KMS-11 (cell line): Measurements from ENCODE around the gene GRAMD1A.

Experiments used
- H2AFZ ChIP-seq: fragments of 200-600 bp; sonication (generic); 2 replicates; pipeline ENCODE4 v1.6.1; 2016; ENCODE audit warnings: antibody characterized with exemption, mixed run types, low read depth
- H3K27ac ChIP-seq: fragments of 200-600 bp; sonication (generic); 2 replicates; pipeline ENCODE4 v1.6.1; 2016; ENCODE audit warnings: mild to moderate bottlenecking, mixed run types
- H3K27me3 ChIP-seq: fragments of 200-600 bp; sonication (generic); 2 replicates; pipeline ENCODE4 v1.6.1; 2017; ENCODE audit warnings: mild to moderate bottlenecking, low read depth, mixed run types, moderate library complexity; ENCODE audit not compliant: insufficient read depth
- H3K36me3 ChIP-seq: fragments of 200-600 bp; sonication (generic); 2 replicates; pipeline ENCODE4 v1.6.1; 2017; ENCODE audit warnings: mild to moderate bottlenecking, mixed run types; ENCODE audit not compliant: insufficient read depth
- H3K4me1 ChIP-seq: fragments of 200-600 bp; sonication (generic); 2 replicates; pipeline ENCODE4 v1.6.1; 2016; ENCODE audit warnings: mild to moderate bottlenecking, low read depth, mixed run types; ENCODE audit not compliant: poor library complexity, severe bottlenecking
- H3K4me2 ChIP-seq: fragments of 200-600 bp; sonication (generic); 2 replicates; pipeline ENCODE4 v1.7.0; 2016; ENCODE audit warnings: mild to moderate bottlenecking, mixed run types
- H3K4me3 ChIP-seq: fragments of 200-600 bp; sonication (generic); IDR thresholded peaks from 2 replicates; pipeline ENCODE4 v1.6.1; 2017; ENCODE audit warnings: low read depth, low read length, mixed read lengths; ENCODE audit not compliant: insufficient read depth
- H3K79me2 ChIP-seq: fragments of 200-600 bp; sonication (generic); 2 replicates; pipeline ENCODE4 v1.6.1; 2016; ENCODE audit warnings: low read depth, mixed run types; ENCODE audit not compliant: insufficient read depth
- H3K9ac ChIP-seq: fragments of 200-600 bp; sonication (generic); 2 replicates; pipeline ENCODE4 v1.6.1; 2016; ENCODE audit warnings: mild to moderate bottlenecking, mixed run types
- H4K20me1 ChIP-seq: fragments of 200-600 bp; sonication (generic); 2 replicates; pipeline ENCODE4 v1.6.1; 2016; ENCODE audit warnings: mild to moderate bottlenecking, mixed run types; ENCODE audit not compliant: insufficient read depth
- CTCF ChIP-seq: fragments of 200-600 bp; sonication (generic); conservative IDR thresholded peaks from 2 replicates; pipeline ENCODE4 v1.6.1; 2017; ENCODE audit warnings: low read depth, mild to moderate bottlenecking, antibody characterized with exemption, low read length, moderate library complexity, mixed read lengths

The GRAMD1A gene

DNA sequence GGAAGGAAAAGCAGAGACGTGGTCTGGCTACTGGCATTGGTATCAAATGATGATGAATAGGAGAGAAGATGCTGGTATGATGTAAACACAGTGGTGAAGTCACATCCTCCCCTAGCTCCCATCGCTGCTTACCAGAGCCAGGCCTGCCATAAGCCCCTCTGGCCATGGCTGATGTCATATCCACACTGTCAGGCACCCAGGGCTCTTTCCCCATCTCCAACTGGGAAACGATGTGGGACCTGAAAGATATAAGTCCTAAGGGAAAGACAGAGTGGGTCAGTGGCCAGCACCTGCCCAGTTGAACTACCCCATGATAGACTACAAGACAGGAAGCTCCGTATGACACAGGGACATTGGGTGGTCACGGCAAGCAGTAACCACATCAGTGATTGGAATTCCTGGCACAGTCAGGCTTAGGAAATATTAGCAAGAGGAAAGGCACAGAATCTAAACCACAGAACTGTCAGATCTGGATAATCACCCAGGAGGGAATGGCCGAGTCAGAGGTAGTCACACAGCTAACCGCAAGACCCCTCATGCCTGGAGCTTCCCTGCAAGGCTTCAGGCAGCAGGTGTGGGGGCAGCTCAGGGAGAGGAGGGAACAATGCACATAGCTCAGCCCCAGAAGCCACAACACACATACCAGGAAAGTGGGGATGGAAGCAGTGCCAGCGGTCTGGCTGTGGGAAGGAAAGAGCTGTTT, 39.9 kb upstream of the GRAMD1A start:
- H3K4me3 ChIP-seq: no peak overlapping the region
- no peaks in the 10 kb centered on the region; the same call in 1 of the 2 replicates for H3K27me3 ChIP-seq
- no peak overlapping the region for H2AFZ ChIP-seq
- H3K79me2 ChIP-seq: no peaks in the 10 kb centered on the region
- H4K20me1 ChIP-seq: no peaks in the 10 kb centered on the region
- no peak overlapping the region for H3K27ac ChIP-seq
- no peaks in the 10 kb centered on the region for H3K4me1 ChIP-seq
- no peak for TF ChIP-seq CTCF
- H3K9ac ChIP-seq: no peak overlapping the region
- H3K36me3 ChIP-seq: no peaks in the 10 kb centered on the region; the same call in 1 of the 2 replicates
- H3K4me2 ChIP-seq: no peak overlapping the region

GRCh38 chr19:34960940-34961679, 39.0 kb upstream of the GRAMD1A start:
- Histone ChIP-seq H3K9ac (no peak overlapping the region), H3K27ac (no peak overlapping the region), H3K4me2 (no peak overlapping the region), H3K36me3 (no peaks in the 10 kb centered on the region; the same call in 1 of the 2 replicates), H3K79me2 (no peaks in the 10 kb centered on the region), H3K27me3 (no peaks in the 10 kb centered on the region; the same call in 1 of the 2 replicates), H3K4me3 (no peak overlapping the region), H4K20me1 (no peaks in the 10 kb centered on the region), H3K4me1 (no peaks in the 10 kb centered on the region), H2AFZ (no peak overlapping the region)
- TF ChIP-seq CTCF: no peak

GRCh38 chr19:34961775-34962686, 38.1 kb upstream of the GRAMD1A start:
- H4K20me1 ChIP-seq: no peaks in the 10 kb centered on the region
- no peak overlapping the region for H2AFZ ChIP-seq
- no peaks in the 10 kb centered on the region for H3K4me1 ChIP-seq
- no peak overlapping the region for H3K9ac ChIP-seq
- H3K79me2 ChIP-seq: no peaks in the 10 kb centered on the region
- no peak overlapping the region for H3K4me2 ChIP-seq
- no peaks in the 10 kb centered on the region; the same call in 1 of the 2 replicates for H3K27me3 ChIP-seq
- no peak overlapping the region for H3K4me3 ChIP-seq
- no peak overlapping the region for H3K27ac ChIP-seq
- H3K36me3 ChIP-seq: no peaks in the 10 kb centered on the region; the same call in 1 of the 2 replicates
- TF ChIP-seq CTCF: no peak
